Measurements from ENCODE around the gene SPATA12.
A peak's percentile ranks its signal among the peaks of the same experiment; 100 is the strongest.

Gene SPATA12

DNA sequence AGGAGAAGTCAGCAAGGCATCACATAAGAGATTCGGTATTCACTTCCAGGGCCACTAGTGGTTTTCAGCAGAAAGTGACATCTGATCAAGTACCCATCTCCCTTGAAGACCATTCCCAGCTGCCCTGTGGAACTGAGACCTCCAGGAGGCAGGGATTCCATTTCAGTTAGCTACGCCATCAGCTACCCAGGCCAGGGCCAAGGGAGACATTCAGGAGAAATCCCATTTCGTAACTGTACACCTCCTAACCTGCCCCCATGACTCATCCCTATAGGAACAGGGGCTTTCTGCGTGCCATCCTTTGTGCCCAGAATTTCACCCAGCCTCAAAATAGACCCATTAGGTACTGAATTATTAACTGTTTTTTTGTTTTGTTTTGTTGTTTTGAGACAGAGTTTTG lies 24.7 kb downstream of the SPATA12 start:
- no peak for DNase-seq

DNA sequence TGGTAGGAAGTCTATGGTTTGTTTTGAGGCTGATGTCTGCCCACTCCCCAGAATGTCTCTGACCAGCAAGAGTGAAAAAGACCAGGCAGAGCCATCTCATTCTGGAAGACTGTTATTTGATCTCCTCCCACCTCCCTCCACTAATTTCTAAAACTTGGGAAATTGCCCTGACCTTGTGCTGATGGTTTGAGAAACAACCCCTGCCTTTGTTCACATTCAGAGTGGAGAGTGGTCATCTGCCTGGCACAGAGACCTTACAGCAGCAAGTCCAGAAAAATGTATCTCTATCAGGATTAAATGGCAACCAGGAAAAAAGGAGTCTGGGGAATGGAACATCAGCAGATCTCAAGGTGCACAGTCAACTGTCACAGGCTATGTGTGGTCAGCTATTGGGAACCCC lies 25.7 kb downstream of the SPATA12 start:
- no peak for DNase-seq

DNA sequence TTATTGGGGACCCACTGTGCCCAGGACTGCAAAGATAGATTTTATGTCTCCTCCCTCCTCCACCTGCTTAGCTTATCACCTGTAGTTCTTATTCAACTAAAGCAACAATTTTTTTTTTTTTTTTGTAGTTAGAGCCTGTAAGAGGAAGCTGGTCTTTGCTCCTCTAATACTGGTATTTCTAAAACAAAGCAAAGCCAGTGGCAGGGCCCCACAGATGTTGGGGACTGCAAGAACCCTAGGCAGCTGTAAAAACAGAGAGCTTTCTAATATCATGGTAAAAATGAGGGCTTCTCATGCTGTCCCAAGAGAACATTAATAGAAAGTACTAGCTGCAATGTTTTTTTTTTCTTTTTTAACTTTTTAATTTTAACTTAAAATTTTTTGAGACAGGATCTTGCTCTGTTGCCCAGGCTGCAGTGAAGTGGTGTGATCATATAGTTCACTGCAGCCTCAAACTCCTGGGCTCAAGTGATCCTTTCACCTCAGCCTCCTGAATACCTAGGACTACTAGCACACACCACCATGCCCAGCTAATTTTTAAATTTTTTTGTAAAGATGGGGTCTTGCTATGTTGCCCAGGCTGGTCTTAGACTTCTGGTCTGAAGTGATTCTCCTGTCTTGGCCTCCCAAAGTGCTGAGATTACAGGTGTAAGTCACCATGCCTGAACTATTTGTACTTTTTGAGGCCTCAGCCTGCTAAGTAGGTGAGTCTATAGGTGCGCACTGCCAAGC lies 27.1 kb downstream of the SPATA12 start:
- no peak for DNase-seq

DNA sequence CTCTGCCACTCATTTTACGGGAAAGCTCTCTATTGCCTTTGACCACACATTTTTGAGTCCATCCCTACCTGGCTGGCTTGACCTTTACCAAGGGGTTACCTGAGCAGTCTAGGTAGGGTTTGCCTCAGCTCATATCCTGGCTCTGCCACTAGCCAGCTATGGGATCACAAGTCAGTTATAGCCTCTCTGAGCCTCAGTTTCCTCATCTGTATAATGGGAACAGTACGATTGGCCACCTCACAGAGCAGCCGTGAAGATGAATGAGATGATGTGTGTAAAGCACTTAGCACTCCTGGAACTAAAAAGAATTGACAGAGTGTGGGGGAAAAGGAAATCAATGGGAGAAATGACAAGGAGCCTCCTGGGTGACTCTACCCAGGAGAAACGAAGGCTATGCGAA lies 28.0 kb downstream of the SPATA12 start:
- no peak for DNase-seq

DNA sequence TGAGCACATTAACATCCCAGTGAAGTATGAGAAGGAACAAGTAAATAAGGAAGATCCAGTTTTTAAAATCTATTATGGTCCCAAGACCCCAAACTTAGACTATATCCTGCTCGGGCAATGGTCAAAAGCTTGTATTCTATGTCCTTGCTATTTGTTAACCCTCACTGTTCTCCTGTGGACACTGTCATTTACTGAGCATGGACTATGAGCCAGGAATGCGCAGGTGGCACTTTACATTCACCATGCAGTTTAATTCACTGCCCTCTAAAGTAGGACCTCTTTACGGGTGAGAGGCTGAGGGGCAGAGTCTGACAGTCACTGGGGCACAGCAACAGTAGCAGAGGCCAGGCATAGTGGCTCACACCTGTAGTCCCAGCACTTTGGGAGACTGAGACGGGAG lies 28.6 kb downstream of the SPATA12 start:
- no peak for DNase-seq

DNA sequence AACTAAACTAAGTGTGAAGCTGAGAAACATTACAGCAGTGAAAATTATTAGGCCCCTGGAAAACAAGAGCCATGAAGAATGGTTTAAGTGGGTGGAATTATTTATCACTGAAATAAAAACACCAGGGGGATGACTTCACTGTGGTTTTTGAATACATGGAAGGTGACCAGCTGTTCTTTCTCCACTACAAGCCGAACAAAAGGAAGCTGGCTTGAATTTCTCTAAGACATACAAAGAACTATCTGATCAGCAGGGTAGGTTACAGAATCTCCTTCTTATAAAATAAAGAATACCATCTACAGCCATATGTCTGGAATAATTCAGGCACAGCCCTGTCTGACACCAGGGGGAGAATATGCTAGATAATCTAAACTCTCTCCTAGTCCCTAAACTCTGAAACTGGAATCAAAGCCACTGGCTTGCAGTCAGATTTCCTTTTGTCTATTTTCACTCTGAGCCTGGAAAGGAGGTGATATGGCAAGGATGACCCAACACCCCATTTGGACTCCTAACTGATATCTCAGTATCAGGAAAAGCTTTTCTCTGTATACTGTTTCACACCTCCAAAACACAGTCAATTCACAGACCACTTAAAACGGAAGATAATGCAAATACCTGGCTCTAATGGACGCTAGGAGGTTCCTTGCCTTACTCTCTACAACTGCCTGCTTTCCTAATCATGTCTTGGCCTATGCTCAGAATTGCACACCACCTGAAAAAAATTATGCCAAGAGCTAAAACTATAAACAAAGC lies 31.2 kb downstream of the SPATA12 start:
- DNase-seq, result no peak

DNA sequence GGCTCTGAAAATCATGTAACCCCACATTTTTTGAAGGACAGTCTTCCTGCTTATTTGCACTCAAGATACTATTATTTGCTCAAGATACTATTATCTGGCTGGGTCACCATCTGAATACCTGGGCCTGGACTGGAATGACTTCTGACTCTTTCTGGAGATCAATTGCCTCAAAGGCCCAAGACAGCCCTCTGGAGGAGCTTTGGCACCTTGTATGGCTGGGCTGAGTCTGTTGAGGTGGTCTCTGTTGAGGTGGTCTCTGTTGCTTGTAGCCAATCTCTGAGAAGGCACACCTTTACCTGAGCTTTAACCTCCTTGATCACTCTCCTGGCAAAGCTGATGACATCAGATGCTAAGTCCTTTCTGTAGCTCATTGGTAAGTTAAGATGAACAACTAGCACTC lies 33.0 kb downstream of the SPATA12 start:
- DNase-seq, result no peak

DNA sequence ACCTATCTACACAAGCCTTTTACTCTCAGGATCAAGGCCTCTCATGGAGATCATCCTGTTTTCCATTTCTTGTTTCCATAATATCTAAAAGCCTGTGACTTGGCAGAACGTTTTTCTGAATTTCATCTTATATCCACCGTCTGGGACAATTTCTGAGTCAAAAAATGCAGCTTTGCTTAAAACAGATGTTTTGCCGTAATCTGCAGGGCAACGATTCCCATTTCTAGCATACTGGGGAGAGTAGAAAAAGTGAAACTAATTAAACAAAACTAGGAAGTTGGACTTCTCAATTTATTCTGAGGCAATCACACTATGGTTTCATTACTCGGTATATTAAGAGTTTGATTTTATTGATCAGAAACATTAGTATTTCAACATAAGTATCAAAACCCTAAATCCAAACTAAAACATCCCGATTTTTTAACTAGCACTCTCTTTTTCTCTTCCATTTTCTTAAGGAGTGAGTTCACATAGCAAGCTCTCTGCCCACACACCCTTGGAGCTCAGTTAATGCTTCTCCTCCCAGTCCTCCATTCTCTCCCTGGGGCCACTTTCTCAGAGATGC lies 33.6 kb downstream of the SPATA12 start:
- DNase-seq, result no peak

DNA sequence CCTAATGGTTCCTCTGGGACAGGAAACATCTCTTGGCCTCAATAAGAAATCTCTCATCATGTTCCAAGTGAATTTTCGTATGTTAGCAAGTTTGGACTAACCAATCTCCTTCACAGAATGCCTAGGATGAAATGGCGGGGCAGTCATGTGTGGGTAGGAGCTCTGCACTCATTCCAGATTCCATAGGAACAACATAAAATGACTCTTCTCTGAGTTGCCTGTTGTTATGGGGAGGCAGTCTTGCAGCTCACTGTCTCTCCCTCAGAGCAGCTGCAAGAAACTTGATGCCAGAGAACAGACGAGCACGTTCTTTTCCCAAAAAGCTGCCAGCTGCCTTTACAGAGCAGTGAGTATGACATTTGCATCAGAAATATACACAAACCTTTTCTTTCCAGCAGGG lies 34.1 kb downstream of the SPATA12 start:
- DNase-seq, result no peak

DNA sequence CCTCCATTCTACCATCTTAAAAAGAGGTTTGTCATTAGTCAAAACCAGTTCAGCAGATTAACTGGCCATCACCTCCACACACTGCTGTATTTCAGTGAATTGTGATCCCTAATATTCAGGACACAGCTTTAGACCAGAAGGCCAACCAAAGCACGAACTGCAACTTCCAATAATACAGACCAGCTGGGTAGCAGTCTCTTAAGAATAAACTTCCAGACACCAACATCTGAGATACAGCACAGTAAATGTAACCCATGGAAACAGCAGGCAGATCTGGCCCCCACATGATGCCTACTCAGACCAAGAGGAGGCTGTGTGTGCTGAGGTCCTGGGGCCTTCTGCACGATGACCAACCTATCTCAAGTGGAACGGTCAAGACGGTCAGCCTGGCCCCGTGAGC lies 34.9 kb downstream of the SPATA12 start:
- DNase-seq, result no peak

DNA sequence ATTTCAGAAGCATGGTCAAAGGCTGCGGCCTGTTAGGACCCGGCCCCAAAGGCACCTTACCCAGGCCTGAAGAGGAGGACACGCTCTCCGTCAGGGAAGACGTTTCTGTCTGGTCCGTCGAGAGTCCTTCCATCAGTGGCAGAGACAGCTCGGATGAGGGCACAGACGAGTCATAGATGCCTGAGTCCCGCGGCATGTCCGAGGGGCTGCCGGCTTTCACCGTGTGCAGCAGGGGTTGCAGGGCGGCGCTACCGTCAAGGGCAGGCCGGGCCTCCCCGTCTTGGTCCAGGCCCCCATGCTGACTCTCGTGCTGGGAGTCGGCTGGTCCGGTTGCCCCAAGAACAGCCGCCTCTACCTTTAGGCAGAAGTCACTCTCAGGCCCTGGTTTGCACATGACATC lies 37.1 kb downstream of the SPATA12 start:
- DNase-seq, result no peak

DNA sequence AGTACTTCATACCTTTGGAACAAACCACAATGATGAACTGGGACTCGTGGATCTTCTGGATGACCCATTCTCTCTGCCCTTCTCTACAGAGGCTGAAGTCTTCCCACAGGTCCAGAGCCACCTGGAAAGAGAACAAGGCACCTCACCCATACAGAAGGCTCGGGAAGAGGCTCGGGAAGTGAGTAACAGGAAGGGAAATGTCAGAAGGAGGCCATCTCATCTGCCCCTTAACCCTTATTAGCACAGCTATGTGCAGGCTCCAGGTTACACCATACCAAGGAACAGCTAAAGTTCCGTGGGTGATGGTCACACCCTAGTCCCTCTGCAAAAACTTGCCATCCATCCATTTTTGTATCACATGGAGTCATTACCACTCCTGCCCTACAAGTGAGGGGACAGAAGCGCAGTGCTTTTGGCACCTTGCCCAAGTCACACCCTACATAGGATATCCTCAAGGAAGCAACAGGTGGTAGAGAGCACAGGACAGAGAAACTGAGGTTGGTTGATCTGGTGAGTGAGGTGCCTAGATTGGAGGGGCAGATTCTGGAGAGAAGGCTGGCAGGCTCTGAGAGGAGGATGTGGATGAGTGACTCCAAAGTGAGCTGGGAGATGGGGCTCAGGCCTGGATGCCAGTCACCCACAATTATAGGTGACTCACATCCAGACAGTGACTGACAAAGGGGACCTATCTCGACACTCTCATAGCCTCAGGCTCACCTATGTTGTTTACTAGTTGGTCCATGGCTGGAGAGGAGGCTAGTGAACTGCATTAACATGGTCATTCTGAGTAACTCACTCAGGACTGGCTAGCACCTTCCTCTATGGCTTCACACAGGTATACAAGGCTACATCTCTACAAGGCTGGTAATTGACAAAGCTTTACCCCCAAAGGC lies 38.2 kb downstream of the SPATA12 start:
- no peak for DNase-seq

DNA sequence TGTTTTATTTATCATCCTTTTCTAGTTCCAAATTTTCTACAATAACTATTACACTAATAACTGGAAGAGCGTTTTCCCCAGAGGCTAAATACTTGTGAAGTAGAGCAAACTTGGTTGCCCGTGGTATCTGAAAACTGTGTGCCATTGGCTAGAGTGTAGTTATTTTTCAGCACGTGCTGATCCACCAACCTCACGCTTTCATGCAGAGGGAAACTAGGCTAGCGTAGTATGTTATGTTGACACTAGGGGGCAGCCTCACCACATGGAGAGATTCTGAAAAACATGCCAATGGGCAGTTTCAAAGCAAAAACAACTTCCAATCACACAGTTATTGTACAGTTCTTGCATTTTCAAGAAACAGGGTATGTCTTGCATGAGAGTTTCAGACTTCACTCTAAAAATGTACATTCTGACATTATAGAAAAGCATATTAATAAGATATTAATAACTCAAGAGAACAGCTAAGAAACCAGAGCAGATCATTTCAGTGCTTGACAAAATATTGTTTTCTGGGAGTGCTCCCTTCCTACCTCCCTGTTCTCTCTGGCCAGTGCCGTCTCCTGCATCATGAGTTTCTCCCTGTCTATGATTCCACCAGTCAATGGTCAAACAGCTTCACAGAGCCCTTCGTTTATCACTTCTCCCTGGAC lies 39.7 kb downstream of the SPATA12 start:
- DNase-seq, result peak; percentile 55

DNA sequence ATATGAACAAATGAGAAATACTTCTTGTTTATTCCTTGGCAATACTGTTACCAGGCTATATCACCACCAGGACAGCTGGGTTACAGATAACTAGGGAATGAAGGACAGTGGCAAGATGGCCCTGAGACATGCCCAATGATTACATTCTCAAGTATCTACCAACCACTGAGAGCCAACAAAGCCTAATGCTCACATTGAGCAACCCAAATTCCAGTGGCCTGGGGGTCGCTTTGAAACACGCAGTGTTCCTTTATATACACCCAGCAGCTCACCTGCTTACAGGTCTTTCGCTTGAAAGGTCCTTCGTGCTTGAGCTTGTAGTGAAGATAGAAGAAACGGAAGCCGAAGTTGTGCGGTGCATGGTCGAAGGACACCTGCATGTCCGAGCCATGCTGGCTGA lies 45.1 kb downstream of the SPATA12 start:
- DNase-seq, result no peak

DNA sequence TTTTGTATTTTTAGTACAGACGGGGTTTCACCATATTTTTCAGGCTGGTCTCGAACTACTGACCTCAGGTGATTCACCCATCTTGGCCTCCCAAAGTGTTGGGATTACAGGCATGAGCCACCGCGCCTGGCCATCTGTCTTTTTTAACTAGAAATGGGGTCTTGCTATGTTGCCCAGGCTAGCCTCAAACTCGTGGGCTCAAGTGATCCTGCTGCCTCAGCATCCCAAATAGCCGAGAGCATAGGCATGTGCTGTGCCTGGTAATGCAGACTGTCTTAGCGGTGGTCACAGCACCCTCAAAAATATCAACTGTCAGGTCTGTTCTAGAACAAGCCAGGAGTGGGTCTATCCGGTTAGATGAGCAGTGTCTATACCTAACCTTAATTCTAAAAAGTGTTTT lies 48.2 kb downstream of the SPATA12 start:
- no peak for DNase-seq

DNA sequence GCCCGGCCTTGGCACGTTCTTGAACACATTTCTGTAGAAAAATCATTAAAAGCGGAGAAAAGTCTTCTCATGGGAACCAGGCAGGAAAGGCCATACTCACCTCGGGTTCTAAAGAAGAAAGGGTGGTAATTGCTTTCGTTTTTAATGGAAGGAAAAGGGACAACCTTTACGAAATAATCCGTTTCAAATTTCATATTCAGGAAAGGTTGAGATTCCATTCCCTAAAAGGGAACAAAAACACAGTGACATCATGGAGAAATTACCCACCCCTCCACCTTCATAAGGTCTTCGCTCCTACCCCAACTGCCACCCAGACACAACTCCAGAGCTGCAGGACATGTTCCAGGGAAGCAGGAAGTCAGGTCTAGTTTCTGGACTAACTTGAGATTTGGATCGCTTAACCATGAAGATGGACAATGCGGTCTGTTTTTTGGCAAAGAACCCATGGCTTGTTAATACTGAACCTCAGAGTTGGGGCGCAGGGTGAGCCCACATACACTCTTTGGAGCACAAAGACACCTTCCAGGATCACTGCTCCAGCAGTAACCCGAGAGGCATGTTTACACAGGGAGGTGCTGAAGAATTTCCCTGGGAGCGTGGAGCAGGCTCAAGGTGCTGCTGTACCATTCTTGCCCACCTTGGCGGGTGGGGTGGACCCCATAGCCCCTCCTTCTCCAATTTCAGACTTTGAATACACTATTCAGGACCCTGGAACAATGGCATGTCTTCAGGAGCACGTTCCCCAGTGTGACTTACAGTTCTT lies 49.2 kb downstream of the SPATA12 start:
- no peak for DNase-seq

DNA sequence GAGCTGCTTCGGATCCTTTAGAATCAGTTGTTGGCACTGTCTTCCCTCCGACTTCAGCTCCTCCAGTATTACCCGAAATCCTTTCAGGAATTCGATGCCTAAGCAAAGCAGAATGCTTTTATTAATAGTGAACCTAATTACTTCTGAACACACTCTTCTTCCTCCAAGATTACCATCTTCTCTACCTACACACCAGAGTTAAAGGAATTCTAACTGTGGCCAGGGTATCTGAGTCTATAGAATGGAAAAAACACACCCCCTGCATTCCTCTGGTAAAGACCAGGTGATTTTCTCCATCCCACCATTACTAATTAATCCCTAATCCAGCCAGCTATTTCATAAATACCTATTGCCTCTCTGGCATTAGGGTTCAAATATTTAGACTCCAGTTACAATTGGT lies 49.8 kb downstream of the SPATA12 start:
- DNase-seq, result no peak

DNA sequence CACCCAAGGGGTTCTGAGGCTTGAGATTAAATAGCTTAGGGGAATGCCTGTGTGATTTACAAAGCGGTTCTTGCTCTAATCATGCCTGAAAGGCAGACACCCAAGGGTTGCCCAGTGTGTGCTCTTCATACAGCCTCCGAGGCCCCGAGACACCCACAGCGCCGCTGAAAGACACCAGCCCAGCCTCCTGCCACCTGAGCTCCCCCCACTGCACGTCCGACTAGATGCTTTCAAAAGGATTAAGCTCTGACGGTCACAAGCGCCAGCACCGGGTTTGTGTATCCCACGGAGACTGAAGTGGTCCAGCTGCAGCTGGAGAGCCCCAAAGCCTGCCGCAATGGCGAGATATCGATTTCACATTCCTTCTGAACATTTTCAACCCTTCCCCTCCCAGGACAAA lies 50.3 kb downstream of the SPATA12 start:
- DNase-seq, result peak; percentile 70

DNA sequence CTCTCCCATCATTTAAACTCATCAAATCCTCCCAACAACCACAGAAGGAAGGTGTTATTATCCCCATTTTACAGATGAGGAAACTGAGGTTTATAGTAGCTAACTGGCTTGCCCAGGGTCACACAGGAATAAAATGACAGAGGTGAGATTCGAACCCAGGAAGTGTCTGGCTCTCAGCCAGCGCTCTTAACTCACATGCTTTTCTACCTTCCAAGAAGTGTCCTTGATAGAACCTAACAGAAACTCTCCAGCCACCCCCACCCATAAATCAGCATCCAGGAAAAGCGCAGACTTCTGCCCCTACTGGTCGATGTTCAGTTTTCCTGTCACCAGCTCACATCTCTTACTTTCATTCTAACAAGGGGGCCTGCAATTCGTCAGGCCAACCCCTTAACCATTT lies 51.7 kb downstream of the SPATA12 start:
- DNase-seq, result peak; percentile 6

DNA sequence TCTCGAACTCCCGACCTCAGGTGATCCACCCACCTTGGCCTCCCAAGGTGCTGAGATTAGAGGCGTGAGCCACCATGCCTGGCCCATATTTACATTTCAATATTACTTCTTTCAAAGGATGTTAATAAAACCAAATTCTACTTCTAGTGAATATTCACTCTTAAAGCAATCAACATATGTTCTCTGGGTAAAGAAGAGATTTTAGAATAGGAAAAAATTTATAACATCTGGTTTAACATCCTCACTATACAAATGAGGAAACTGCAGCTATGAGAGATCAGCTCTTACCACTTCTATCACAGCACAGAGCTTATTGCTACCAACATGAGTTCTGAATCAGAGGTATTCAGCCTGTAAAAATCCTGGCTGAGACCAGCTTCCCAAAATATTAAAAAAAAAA lies 56.0 kb downstream of the SPATA12 start:
- DNase-seq, result no peak

DNA sequence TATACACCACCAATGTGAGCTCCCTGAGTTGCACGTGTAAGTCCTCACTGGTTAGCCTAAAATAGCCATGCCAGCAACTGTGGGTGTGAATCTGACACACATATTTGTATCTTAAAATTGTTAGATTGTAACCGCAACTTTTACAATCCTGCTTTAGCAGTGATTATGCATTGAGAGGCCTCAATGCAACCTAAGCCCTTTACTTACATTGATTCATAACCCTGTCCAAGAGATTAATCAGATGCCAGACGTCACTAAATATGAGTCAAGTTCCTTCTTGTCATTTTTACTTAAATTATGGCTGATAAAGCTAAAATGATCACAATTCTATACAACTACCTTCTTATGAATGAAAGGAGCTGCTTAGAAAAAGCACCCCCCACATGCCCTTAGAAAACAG lies 57.8 kb downstream of the SPATA12 start:
- DNase-seq, result no peak

DNA sequence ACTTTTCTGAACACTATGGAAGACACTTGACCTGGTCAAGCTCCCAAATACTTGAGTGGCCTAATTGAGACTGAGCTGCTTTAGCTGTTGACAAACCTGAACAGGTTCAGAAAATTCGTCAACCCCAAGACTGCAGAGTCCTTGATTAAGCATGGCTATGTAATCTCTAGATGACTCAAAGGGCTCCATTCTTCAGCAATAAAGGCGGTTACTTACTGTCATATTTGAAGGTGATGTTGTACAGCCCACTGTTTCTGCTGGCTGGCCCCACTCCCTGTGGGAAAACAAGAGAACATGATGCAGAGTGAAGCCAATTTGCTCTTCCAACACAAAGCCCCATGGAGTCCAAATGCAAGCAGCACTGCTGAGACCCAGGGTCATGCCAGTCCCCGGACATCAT lies 59.6 kb downstream of the SPATA12 start:
- no peak for DNase-seq
